ENCODE results near the gene B3GNT7.
"Not testable (repeated sequence)": the region's sequence is repeated elsewhere in the genome, so short reads cannot be mapped to it uniquely, and the experiment has no call there.

B3GNT7 gene

GRCh38 chr2:231403421-231404182 lies 8.1 kb downstream of the B3GNT7 start:
- not testable (repeated sequence) for DNase-seq (ENCODE audit: low read depth)

- not testable (repeated sequence) for DNase-seq (ENCODE audit: low read depth)
These were observed 8.7 kb downstream of the B3GNT7 start for GRCh38 chr2:231404183-231404578.

- not testable (repeated sequence) for DNase-seq (ENCODE audit: low read depth)
These were observed 10.3 kb downstream of the B3GNT7 start for GRCh38 chr2:231405601-231406367.

- DNase-seq (ENCODE audit: low read depth), result not testable (repeated sequence)
These were observed 12.2 kb downstream of the B3GNT7 start for GRCh38 chr2:231407686-231408085.

- not testable (repeated sequence) for DNase-seq (ENCODE audit: low read depth)
These were observed 12.8 kb downstream of the B3GNT7 start for GRCh38 chr2:231408304-231408703.

- DNase-seq (ENCODE audit: low read depth), result no peak
These were observed 14.3 kb downstream of the B3GNT7 start for GRCh38 chr2:231409776-231410175.

- DNase-seq (ENCODE audit: low read depth), result no peak
These were observed 14.9 kb downstream of the B3GNT7 start for GRCh38 chr2:231410293-231411004.

GRCh38 chr2:231411237-231411636 lies 15.7 kb downstream of the B3GNT7 start:
- DNase-seq (ENCODE audit: low read depth), result no peak

GRCh38 chr2:231411831-231412617 lies 16.5 kb downstream of the B3GNT7 start:
- peak; percentile 52 for DNase-seq (ENCODE audit: low read depth)

GRCh38 chr2:231412618-231412963 lies 17.1 kb downstream of the B3GNT7 start:
- DNase-seq (ENCODE audit: low read depth), result no peak

- DNase-seq (ENCODE audit: low read depth), result no peak
These were observed 17.9 kb downstream of the B3GNT7 start for GRCh38 chr2:231413456-231413855.

- DNase-seq (ENCODE audit: low read depth), result no peak
These were observed 18.5 kb downstream of the B3GNT7 start for GRCh38 chr2:231413921-231414476.

GRCh38 chr2:231415029-231415428 lies 19.5 kb downstream of the B3GNT7 start:
- DNase-seq (ENCODE audit: low read depth), result no peak

GRCh38 chr2:231418820-231419640 lies 23.5 kb downstream of the B3GNT7 start:
- DNase-seq (ENCODE audit: low read depth), result no peak

- DNase-seq (ENCODE audit: low read depth), result no peak
These were observed 25.6 kb downstream of the B3GNT7 start for GRCh38 chr2:231421051-231421580.

GRCh38 chr2:231422056-231422455 lies 26.5 kb downstream of the B3GNT7 start:
- no peak for DNase-seq (ENCODE audit: low read depth)

GRCh38 chr2:231423176-231423575 lies 27.7 kb downstream of the B3GNT7 start:
- no peak for DNase-seq (ENCODE audit: low read depth)

GRCh38 chr2:231425291-231425810 lies 29.8 kb downstream of the B3GNT7 start:
- no peak for DNase-seq (ENCODE audit: low read depth)

- DNase-seq (ENCODE audit: low read depth), result peak; percentile 18
These were observed 30.5 kb downstream of the B3GNT7 start for GRCh38 chr2:231425811-231426703.

Data from activated T-cell treated with anti-CD3 and anti-CD28 coated beads for 1 hour (primary cell).